Anterior cingulate cortex (tissue), 58 donors: Measurements from ENCODE around the gene PRKAG2.
"Not testable (repeated sequence)": the region's sequence is repeated elsewhere in the genome, so short reads cannot be mapped to it uniquely, and the experiment has no call there.

Experiments used
- DNase-seq, 58 donors: peaks; one replicate each; lab custom pipeline; 2025; lab: John Stamatoyannopoulos, UW

The PRKAG2 gene

DNA sequence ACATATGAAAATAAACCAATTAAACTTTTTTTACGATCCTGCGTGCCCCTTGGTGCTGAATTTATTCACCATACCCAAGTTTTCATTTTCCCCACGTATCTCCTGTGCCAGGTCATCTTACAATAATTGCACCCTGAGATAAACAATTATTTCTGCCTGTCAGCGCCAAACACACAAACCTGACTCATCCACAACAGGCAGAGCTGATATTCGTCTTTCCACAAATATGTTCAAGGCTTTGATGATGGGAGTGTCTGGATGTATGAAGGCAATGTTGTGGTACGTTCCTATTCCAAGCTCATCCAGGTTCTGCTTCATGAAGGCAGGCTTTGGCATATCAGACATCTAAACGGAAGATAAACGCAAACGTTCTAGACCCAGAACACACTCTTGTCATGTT lies 311.4 kb downstream of the PRKAG2 start:
- DNase-seq, result no peak

DNA sequence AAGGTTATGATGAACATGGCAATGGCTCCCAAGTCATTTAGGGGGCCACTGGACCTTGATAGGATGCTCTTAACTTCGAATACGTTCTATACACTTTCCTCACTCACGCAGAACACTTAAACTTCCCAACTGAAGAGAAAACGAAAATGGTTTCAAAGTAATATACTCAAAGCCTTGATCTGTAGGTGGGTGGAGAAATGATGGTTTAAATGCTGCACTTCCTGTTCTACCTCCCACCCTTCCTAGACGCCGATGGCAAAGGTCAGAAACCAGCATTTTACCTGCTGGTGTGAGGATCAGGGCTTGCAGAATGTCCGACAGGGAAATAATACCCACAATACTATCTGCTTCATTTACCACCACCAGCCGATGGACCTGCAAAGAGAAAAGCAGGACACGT lies 316.7 kb downstream of the PRKAG2 start:
- DNase-seq, result no peak

DNA sequence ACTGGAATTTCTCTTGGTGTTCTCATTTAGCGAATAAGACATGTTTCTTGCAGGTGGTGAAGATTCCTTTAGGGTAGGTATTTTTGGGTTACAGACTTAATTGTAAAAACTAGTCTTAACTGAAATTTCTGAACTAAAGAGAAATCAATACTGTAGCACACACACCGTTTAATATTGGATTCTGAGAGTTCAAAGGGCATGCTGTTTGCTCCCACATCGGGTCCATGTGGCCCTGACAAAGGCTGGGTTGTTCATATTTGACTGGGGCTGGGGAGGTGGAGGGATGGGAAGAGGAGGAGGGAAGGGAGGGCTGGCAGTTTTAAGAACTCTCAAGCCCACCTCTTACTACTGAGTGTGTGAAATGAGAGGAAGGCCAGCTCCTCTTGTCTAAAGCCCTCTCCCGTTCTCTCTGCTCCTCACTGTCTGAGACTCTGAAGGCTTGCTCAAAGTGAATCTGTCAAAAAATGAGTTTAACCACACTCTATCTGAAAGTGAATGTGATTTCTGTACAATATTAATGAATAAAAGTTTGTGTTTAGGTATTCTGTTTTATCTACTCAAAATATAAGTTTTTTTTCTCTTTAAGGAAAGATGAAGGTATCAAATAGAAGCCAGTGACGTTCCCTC lies 317.2 kb downstream of the PRKAG2 start:
- DNase-seq, result no peak

DNA sequence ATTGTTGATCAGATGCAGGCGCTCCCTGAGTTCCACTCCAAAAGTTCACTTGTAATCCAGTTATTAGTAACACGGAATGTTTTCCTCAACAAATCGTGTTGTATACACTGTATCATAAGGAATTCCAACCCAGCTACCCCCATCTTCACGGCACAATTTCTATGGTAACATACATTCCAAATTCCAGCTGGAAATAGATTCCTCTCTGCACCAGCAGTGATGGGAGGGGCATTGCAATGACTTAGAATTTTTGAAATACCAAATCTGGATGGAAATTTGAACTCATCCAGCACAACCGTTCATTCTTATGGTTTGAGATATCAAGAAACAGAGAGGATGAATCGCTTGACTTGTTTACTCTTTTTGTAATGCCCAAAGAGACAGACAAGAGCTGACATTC lies 318.3 kb downstream of the PRKAG2 start:
- DNase-seq, result no peak

DNA sequence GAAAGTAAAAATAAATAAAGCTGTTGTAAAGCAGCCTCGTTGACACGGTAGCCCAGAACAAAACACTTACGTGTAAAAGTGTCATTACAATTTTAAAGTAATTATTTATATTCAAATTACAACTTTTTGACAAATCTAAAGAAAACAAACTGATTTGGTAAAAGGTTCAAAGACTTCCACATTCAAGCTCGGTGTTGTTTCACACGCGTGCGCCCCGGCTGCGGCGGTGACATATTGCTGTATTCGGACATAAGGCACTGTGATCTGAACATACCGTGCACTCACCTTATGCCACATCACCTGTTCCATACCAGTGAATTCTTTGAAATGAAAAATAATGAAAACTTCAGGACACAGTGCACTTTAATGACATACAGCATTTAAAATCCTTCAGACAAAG lies 320.3 kb downstream of the PRKAG2 start:
- no peak for DNase-seq

DNA sequence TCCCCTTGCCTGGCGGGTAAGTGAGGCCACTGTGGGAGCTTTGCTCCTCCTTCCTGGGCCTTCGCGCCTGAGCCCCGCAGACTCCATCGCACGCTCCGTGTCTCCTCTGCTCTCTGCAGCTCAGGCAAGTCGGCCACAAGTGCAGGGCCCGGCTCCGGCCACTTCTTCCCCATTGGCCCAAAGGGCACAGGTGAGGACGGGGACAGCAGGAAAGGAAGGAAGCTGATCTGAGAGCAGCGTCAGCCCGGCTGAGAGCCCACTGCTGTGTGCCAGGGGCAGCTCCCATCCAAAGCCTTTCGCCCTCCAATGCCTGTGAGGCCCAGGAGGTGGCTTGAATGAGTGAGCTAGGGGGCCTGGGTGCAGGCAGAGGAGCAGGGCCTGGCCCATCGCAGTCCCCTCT lies 323.6 kb downstream of the PRKAG2 start:
- no peak for DNase-seq

DNA sequence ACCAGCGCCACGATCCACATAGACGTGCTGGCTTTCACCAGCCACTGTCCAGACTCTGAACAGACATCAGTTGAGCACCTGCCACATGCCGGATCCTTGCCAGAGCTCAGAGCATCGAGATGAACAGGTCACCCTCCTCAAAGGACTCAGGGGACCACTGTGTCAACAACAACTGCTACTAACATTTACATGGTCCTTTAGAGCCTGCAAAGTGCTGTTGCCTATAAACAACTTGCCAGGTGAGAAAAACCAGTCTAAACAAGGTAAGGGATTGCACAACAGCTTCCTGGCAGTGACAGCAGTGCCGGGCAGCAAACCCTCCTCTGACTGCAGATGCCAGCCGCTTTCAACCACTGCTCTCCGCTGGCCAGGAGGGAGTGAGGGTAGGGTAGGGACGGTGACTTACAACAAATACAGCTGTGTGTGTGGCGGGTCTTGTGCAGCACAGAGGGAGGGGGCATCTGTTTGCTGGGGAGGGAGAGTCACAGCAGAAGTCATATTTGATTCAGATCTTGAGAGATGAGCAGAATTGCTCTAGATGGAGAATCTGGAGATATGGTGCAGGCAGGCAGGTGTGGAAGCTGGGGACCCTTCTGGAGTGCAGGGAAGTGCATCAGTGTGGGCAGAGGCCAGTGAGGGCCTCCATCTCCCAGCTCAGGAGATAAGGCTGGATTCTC lies 324.4 kb downstream of the PRKAG2 start:
- DNase-seq, result peak in 1 of 58 donors; percentile 27

DNA sequence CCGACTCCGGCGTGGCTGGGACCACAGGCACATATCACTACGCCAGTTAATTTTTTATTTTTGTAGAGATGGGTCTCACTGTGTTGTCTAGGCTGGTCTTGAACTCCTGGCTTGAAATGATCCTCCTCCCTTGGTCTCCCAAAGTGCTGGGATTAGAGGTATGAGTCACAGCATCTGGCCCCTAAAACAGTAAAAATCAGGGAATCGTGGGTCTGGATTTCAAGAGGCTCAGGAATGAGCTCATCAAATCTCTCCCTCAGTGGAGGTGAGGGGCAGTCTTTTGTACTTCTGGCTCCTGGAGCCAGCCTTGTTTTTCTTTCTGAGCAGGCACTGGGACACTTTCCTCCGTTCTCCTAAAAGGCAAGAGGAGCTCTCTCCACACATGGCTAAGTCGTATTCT lies 325.1 kb downstream of the PRKAG2 start:
- DNase-seq, result no peak

DNA sequence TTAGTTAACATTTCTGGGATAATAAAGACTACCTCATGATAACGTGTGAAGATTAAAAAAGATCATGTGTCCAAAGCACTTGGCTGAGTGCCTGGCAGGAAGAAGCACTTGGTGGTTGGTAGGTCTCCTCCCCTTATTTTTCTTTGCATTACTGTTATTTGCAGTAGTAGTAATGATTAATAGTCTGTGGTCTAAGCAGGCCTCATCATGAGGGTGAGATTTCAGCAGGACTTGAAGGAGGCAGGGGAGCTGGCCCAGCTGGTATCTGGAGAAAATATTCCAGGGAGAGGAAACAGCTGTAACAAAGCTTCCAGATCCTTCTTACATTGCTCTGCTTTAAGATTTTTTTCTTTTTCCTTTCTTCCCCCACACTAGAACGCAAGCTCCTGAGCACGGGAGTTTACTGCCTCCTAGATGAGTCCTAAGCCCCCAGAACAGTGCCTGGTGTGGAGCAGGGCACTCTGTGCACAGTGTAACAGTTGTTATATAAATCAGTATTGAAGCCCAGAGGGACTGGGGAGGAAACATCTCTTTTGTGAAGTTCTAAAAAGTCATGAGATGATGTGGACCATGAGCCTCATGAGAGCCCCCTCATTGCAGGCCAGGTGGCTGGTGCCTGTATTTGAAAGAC lies 326.1 kb downstream of the PRKAG2 start:
- DNase-seq, result no peak

DNA sequence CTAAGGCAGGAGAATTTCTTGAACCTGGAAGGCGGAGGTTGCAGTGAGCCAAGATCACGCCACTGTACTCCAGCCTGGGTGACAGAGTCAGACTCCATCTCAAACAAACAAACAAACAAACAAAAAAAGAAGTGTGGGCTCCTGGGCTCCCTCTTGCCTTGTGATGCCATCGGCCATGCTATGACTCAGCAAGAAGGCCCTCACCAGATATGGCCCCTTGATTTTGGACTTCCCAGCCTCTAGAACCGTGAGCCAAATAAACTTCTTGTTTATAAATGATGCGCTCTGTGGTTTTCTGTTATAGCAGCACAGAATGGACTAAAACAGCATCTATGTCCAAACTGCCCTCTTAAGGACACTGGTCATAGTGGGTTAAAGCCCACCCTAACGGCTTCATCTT lies 327.3 kb downstream of the PRKAG2 start:
- no peak for DNase-seq

DNA sequence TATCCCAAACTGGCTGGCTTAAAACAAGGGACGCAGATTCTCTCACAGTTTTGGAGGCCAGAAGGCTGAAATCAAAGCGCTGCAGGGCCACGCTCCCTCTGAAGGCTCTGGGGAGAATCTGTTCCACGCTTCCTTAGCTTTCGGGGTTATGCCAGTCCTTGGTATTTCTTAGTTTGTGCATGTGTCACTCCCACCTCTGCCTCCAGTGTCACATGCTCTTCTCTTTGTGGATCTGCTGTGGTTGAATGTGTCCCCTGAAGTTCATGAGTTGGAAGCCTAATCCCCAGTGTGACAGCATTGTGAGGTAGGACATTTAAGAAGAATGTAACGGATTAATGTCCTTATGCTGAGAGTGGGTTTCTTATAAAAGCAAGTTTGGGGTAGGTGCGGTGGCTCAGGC lies 327.8 kb downstream of the PRKAG2 start:
- DNase-seq, result no peak

DNA sequence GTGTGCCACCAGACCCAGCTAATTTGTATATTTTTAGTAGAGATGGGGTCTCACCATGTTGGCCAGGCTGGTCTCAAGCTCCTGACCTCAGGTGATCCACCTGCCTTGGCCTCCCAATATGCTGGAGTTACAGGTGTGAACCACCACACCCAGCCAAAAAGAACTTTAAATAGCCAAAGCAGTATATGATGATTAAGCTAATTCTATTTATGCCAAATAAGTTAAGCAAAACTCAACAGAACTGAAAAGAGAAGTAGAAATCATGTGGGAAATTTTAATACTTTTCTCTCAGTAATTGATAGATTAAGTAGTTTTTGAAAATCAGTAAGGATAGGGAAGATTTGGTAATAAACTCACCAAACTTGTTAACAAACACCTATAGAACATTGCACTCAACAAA lies 332.7 kb downstream of the PRKAG2 start:
- DNase-seq, result no peak

DNA sequence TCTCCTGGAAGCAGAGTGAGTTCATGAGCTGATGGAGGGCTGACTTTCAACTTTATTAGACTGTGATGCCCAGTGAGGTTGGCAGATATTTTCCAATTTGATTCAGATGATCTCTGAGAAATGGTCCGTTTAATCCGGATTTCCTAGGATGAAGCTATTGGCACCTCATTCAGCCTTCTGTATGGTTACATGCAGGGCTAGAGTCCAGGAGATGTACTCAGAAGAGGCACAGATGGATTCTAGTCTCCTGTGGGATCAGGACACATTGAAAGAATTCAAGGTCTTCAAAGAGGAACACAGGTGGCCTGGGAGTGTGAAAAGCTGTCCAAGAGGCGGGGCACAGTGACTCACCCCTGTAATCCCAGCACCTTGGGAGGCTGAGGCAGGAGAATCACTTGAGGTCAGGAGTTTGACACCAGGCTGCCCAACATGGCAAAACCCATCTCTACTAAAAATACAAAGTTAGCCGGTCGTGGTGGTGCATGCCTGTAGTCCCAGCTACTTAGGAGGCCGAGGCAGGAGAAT lies 334.2 kb downstream of the PRKAG2 start:
- no peak for DNase-seq

DNA sequence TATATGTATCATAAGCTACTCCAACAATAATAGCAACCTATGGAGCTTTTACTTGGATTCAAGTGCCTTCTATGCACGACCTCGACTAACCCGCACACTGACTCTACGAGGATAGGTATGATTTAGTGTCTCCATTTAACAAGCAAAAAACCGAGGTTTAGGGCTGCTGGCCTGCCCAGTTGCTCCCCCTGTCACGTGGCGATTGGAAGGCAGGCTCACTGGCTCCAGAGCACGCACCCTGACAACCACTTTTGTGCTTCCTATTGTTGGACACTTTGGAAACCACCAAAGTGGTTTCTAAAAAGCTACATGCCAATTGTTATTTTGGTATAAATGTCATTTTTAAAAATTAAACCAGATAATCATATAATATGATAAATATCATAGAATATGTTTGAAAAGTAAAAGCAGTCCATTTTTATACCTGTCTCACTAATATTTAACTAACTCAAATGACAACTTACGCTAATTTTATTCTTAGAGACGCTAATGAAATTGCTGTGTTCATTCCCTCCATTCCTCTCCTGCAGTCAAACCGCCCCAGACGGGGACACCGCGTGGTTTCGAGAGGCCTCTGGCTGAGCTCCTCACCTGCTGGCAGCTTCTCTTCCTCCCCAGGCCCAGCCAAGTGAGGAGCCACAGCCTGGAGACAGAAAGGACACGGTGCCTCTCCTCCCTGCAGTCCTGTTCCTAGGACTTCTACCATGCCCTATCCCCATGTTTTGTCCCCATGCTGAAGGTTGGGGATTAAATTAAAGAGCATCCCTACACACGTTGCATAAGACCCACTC lies 335.0 kb downstream of the PRKAG2 start:
- DNase-seq, result no peak

DNA sequence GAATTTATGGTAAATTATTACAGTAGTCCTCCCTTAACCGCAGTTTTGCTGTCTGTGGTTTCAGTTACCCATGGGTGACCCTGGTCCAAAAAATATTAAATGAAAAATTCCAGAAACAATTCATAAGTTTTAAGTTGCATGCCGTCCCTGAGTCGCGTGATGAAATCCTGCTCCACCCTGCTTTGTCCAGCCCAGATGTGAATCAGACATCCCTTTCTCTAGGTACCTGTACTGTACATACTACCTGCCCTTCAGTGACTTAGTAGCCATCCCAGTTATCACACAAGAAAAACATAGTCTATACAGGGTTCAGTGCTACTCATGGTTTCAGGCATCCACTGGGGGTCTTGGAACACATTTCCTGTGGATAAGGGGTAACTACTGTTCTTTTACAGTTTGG lies 336.8 kb downstream of the PRKAG2 start:
- DNase-seq, result no peak

DNA sequence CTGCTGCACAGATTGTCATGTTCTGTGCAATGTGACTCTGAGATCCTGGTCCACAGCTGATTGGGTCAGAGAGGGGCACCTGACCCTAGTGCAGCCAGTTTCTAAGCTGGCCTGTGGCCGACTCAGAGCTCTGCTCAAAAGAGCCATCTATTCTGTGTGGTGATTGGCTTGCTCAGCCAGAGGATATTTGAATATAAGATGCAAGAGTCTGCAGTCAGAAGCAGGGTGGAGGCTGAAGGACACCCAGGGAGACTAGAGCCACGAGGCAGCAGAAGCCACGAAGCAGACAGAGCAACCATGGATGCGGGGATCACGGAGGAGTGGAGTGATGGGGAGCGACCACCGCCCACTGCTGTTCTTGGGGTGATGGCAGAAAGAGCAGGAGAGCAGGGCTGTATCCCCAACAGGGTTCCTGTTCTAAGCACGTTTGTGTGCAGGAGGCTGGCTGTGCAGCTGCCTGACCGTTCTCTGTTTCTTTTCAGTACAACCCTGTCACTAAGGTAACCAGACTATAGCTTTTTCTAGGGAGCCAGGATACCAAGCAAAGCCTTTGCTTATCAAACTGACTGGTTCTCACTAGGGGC lies 337.7 kb downstream of the PRKAG2 start:
- DNase-seq, result peak in 50 of 58 donors; percentile 16 to 86 (median 62)

DNA sequence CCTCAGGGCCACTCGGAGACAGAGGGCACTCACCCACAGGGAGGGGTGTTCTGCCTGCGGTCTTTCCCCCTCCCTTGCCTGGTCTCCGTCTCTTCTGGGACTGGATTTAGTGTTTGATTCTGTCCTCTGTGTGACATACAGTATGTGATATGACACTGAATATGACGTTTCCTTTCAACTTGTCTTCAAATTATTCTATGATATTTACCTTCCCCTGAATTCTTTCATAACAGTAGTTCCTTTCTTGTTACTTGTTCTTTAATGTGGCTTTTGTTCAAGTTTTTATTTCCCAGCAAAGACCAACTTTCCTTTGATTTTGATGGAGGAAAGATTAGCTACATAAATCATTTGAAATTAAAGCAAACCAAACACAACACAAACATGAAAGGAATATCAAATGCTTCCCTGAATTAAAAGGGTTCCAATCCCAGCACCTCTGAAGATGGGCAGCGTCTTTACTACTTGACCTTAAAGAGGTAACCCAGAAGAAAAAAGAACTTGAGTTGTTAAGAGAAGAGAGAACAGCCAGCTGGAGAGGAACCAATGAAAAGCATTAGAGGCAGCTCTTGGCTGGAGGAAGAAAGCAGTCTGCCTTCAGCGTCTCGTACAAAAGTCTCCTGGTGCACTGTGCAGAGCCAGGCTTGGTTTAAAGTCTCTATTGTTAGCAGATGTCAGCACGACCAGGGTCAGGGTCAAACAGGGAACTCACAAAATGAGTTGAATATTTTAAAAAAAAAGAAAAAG lies 338.9 kb downstream of the PRKAG2 start:
- DNase-seq, result peak in 31 of 58 donors; percentile 16 to 85 (median 44)

DNA sequence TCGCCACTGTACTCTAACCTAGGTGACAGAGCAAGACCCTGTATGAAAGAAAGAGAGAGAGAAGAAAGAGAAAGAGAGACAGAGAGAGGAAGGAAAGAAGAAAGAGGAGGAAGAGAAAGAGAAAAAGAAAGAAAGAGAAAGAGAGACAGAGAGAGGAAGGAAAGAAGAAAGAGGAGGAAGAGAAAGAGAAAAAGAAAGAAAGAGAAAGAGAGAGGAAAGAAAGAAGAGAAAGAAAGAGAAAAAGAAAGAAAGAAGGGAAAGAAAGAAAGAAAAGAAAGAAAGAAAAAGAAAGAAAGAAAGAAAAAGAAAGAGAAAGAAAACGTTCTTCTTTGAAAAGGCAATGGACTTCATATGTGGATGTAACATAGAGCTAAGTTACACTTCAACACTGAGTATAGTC lies 340.7 kb downstream of the PRKAG2 start:
- not testable (repeated sequence) for DNase-seq

DNA sequence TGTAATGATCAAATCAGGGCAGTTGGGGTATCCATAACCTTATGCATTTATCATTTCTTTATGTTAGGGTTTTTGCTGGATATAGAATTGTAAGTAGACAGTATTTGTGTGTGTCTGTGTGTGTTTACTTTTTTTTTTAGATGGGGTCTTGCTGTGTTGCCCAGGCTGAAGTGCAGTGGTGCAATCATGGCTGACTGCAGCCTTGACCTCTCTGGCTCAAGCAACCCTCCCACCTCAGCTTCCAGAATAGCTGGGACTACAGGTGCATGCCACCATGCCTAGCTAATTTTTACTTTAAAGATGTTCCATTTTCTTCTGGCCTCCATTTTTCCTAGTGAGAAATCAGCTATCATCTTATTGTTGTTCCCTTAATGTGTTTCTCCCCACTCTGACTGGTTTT lies 347.1 kb downstream of the PRKAG2 start:
- no peak for DNase-seq

DNA sequence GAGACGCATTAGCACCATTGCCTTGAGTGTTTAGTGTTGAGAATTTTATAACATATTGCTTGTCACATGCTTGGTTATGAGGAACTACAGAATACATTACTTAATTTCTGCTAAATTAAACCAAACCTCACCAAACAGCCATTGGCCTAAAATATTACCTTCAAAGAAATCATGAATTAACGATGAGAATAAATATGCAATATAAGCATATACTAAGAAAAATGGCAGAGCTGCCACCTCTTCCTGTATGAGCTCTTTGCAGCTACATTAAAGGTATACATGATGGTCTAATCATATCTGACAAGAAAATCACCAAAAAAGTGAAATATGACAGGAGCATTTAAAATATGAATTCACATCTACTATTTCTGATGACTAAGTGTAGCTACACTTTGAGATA lies 352.1 kb downstream of the PRKAG2 start:
- no peak for DNase-seq
